NCI-H1048 (cell line): ENCODE data around the gene IQUB.
"Not testable (repeated sequence)": the region's sequence is repeated elsewhere in the genome, so short reads cannot be mapped to it uniquely, and the experiment has no call there.

Experiments used
- DNase-seq: peaks from one replicate; lab custom pipeline; 2025; lab: John Stamatoyannopoulos, UW

The IQUB gene

DNA sequence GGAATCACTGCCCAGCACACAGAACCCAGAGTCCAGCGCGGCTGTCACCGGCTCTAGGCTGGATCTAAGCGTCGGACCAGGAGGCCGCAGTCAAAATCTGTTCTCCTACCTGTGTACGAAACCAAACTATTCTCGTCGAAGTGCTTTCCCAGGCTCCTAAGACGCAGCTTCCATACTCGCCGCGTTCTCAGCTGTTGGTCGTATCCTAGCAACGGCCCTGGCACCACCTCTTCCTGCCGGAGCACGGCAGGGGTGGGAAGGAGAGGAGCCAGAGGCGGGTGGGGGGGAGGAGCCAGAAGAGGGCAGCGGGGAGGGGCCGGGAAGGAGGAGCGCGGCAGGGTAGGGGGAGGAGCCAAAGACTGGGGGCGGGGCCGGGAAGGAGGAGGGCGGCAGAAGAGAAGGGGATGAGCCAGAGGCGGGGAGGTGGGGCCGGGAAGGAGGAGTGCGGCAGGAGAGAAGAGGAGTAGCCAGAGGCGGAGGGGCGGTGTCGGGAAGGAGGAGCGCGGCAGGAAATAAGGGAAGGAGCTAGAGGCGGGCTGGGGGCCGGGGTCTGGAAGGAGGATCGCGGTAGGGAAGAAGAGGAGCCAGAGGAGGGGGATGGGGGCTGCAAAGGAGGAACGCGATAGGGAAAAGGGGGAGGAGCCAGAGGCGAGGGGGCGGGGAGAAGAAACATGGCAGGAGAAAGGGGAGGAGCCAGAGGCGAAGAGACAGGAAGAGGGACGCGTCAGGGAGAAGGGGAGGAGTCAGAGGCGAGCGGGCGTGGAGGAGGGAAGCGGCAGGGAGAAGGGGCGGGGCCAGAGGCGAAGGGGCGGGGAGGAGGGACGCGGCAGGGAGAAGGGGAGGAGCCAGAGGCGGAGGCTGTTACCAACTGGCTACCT is at the start of gene IQUB:
Gene IQUB, minus strand, starts transcription at position 213 of the 878 bp plus-strand sequence. CDS start 22,255 bp downstream, outside the sequence.
- peak; percentile 92 for DNase-seq

DNA sequence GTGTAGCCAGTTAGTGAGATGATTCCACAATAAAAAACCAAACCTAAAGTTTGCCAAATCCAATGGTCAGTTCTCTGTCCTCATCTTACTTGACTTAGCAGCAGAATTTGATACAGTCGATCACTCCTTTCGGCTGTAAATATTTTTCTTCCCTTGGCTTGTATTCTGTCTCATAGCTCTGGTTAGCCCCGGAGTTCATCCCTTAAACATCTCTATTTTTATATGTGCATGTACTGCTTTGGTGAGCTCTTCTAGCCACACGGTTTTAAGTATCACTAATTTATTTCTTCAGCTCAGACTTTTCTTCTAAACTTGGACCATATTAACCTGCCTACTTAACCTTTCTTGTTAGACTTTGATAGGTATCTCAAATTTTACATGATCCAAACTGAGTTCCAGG is 49.4 kb upstream of the IQUB start:
- DNase-seq, result no peak

DNA sequence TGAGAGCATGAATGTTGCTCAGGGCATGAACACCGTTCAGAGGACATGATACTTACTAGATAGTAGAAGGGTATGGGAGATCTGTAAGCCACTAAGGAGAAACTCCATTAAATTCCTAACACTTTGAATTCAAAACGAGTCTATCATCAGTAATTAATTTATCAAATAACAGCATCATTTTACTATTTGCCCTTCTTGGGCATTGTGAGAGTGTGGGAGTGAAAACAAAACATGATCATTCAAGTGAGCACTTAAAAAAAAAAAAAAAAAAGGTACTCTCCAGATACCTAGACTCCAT is 46.7 kb upstream of the IQUB start:
- DNase-seq, result no peak

- no peak for DNase-seq
These were observed 46.2 kb upstream of the IQUB start for GRCh38 chr7:123580406-123581161.

DNA sequence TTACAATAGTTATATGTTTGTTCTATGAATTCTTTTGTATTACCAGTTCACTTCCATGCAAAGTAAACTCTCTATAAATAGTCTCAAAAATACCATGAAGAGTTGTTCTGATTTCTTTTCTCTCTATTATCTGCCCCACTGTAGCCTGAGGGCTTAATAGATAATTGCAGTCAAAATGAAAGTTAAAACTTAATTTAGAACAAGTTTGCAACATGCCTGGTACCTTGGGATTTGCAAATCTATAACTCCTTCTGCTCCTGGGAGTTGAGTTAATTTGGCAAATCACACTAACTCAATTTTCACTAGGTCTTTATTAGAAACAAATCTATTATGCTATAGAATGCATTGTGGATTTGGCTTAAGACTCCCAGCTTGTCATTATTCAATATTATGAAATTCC is 45.0 kb upstream of the IQUB start:
- no peak for DNase-seq

DNA sequence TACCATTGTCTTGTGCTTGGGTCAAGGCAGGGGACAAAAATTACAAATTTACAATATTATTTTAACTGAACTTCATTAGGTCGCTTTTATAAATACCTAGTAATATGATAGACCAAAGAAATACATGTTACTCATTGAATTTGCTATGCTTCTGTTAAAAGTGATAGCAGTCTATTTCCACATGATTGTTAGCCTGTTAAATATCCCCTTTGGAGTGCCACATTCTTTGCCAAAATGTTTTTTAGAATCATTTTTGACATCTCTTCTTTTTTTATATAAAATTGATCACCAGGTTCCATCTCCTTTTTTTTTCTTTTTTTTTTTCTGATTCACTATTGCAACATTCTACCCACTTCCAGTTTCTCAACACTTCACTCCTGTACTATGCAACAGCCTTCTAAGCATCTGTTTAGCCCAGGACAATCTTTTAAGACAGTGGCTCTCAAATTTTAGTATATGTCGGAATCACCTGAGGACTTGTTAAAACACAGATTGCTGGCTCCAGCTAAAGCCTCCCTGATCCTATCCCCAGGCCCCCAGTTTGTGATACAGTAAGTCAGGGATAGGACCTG is 39.6 kb upstream of the IQUB start:
- no peak for DNase-seq

GRCh38 chr7:123573341-123573740 is 38.9 kb upstream of the IQUB start:
- no peak for DNase-seq

GRCh38 chr7:123571684-123572083 is 37.3 kb upstream of the IQUB start:
- no peak for DNase-seq

DNA sequence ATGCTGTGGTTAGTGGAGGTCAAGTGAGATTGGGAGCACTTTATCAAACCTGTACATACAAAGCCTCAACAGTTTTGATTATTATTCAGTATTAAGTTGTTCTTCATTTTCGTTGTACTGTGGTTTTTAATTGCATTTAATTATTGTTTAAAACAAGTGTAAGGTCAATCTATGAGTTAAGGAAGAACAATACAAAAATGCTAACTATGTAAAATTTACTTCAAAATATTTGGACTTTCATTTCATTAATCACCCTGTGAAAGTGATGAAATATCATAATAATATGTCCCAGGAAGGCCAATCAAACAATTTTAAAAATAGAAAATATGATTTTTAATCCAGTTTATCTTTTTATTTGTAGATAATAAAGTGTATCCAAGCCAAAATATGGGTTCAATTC is 36.8 kb upstream of the IQUB start:
- no peak for DNase-seq

GRCh38 chr7:123570390-123571182 is 36.2 kb upstream of the IQUB start:
- no peak for DNase-seq

DNA sequence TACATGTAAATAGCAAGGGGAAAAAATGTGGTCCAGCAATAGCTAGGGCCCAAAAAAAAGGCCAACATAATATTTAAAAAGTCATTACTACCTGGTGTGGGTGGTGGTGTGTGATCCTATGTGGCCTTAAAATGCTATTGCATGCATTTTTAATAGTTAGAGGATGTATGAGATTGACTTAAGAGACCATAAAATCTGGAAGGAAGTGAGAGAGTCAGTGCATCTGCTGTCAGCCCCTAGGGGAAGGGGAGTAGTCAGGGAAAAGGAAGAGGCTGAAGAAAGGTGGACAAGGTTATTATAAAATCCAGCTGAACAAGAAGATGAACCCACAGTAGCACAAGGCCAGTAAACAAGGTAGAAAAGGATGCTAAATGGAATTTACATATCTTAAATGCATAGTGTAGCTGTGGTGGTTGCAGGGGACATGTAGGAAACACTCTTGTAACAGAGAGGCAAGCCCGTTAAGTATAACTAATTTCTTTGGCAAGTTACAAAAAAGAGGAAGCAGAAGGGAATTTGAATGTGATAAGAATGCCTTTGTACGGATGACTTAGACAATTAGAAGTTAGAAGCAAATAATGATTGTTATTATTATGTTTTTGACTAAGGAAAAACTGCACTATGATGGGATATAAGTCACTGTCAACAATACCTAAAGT is 35.1 kb upstream of the IQUB start:
- no peak for DNase-seq

- no peak for DNase-seq
These were observed 27.7 kb upstream of the IQUB start for GRCh38 chr7:123562121-123562520.

- DNase-seq, result no peak
These were observed 24.0 kb upstream of the IQUB start for GRCh38 chr7:123558289-123558874.

DNA sequence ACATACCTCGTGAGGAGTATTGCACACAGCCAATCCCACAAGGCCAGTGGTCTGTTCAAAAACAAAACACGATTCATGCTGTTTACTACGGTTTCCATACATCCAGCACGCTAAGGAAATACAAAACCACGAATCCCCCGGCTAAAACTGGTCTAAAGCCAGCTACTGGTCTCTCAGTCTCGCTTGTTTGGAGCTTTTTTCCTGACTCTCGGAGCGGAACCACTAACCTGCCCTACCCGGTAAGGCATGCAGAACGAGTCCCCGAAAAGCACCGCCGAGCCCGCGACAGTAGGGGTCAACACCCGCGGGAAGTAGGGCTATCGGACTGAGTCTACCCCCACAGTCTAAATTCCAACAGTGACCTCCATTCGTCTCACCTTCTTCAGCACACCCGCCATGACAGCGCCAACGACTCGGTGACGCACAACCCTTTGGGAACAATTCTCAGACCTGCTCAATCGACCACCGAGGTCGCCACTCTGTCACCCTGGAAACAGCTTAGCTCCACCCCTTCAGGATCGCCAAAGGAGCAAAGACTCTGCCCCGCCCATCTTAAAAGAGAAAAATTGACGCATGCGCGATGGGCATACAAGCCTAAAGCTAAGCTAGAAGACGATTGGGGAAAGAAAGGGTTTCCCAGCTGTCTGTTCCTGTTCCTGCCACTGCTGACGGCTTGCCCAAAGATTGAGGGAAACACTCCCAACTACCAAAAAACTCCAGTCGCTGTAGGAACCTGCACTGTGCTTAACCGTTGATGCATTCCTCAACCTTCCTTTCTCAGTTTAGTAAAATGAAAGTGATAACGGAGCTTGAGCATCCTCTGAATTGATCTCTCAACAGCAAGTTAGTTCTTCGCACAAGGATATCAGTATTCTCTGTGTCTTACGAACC is 23.2 kb upstream of the IQUB start, which contains the start of gene NDUFA5:
Gene NDUFA5, minus strand, starts transcription at position 421 of the 891 bp plus-strand sequence. Its CDS starts 23 bp downstream, at position 398.
- DNase-seq, result peak; percentile 95

DNA sequence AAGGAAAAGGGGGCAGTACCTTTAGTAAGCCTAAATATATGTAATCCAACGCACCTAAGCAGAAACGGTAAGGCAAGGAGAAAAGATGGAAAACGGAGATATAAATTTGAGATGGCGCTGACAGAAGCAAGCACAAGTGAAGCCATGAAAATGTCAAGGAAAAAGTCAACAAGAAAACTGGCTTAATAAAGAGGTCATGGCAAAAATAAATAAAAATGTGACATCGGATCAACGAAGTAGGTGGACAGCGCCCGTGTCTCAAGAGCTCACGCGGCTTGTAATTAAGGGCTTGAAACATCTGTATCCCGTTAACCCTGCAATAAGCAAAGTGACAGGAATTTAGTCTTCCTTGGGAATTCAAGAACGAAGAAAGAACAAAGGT is 22.6 kb upstream of the IQUB start:
- DNase-seq, result no peak

- no peak for DNase-seq
These were observed 21.1 kb upstream of the IQUB start for GRCh38 chr7:123555484-123555883.

GRCh38 chr7:123553159-123553558 is 18.8 kb upstream of the IQUB start:
- no peak for DNase-seq

GRCh38 chr7:123552641-123553040 is 18.2 kb upstream of the IQUB start:
- DNase-seq, result no peak

GRCh38 chr7:123552134-123552533 is 17.7 kb upstream of the IQUB start:
- not testable (repeated sequence) for DNase-seq

DNA sequence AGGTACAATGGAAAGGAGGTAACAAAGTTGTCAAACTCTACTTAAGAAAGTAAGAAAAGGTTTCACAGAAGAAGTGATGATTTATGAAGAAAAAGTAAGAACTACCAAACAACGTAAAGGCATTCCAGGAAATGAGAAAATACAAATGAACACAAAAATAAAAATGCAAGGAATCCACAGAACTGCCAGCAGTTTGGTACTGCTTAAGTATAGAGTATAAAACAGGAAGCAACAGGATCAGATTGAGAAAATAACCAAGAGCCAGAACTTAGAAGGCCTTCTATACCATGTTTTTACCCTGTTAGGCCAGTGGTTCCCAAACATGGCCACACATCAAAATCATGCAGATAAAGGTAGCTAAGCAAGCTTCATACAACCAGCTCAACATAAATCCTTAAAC is 14.0 kb upstream of the IQUB start:
- no peak for DNase-seq
